ENCODE measurements around the gene ANGPTL7.
"Not testable (repeated sequence)": the region's sequence is repeated elsewhere in the genome, so short reads cannot be mapped to it uniquely, and the experiment has no call there.

The ANGPTL7 gene

GRCh38 chr1:11168731-11169130, 20.4 kb upstream of the ANGPTL7 start:
- no peak for DNase-seq (ENCODE audit: low read depth in 2 of 2, low spot score in 1 of 2)

GRCh38 chr1:11169202-11169601, 20.0 kb upstream of the ANGPTL7 start:
- DNase-seq (ENCODE audit: low read depth in 2 of 2, low spot score in 1 of 2) = no peak

DNA sequence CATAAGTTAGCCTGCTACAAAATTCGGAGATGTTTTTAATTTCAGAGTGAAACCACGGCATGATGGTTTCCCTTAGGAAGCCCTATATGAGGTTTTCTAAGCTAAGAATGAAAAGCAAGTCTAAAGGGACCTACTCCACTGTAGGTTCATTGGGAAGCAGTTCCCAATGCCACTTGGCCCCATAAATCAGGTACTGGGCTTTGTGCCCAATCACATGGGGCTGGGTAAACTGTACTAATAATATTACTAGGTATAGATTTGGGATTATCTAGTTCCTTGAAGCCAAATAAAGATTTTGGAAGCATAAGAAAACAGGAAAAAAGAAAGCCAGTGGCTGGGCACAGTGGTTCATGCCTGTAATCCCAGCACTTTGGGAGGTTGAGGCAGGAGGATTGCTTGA, 19.1 kb upstream of the ANGPTL7 start:
- DNase-seq (ENCODE audit: low read depth in 2 of 2, low spot score in 1 of 2) = no peak

DNA sequence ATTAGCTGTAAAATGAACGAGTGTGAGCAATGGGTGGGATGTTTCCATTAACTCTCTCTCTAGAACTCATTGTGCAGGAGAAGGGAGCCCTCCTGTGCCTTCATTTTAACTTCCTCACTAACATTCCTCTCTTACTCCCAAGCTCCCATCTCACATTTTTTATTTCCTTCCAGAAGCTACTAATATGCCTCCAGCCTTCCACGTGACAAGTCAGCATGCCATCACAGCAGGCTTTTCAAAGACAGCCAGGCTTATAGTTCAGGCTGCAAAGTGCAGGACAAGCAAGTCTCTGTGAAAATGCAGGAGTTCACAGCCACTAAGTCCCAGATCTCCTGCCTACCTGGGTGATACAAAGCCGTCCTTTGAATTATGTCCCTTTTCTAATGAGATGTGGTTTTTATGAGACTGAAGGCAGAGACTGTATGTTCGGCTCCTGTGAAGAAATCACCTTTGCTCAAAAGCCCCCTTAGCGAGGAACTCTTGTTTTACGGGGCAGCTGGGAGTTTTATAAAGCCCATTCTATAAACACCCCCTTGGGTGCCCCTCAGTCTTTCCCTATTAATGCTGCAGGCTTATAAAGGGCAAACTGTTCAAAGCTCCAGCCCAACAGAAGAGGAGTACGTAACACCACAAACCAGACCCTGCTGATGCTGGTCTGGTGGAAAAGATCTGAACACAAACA, 14.8 kb upstream of the ANGPTL7 start:
- no peak for DNase-seq (ENCODE audit: low read depth in 2 of 2, low spot score in 1 of 2)

GRCh38 chr1:11175461-11175860, 13.7 kb upstream of the ANGPTL7 start:
- no peak for DNase-seq (ENCODE audit: low read depth in 2 of 2, low spot score in 1 of 2)

DNA sequence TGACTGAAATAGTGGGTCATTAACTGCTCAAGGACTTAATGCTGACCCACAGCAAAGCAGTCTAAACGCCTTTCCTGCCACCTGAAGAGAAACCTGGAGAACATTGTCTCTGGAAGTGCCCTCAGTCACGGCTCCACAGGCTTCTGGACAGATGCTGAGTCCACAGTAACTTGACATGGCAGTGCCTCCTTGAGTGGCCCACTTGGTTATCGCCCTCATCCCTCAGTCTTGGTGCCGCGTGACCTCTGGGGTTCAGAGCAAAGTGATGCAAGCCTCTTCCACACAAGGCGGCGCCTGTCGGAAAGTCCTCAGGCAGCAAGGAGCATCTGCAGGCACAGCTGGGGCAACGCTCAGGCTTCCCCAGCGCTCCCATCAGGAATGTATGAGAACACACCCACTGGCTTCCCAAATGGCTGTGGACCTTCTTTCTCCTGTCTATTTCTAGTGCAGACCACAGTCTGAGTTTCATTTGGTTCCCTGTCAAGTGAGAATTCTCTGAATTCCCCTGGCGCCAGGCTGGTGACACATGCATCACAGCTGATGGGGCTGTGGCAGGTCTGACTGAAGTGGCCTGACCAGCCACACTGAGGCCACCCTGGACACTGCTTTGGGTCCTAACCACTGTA, 13.0 kb upstream of the ANGPTL7 start:
- no peak for DNase-seq (ENCODE audit: low read depth in 2 of 2, low spot score in 1 of 2)

GRCh38 chr1:11178021-11179015, 10.8 kb upstream of the ANGPTL7 start:
- DNase-seq (ENCODE audit: low read depth in 2 of 2, low spot score in 1 of 2) = no peak

GRCh38 chr1:11179125-11179524, 10.0 kb upstream of the ANGPTL7 start:
- no peak for DNase-seq (ENCODE audit: low read depth in 2 of 2, low spot score in 1 of 2)

GRCh38 chr1:11179749-11180148, 9.4 kb upstream of the ANGPTL7 start:
- DNase-seq (ENCODE audit: low read depth in 2 of 2, low spot score in 1 of 2) = not testable (repeated sequence)

DNA sequence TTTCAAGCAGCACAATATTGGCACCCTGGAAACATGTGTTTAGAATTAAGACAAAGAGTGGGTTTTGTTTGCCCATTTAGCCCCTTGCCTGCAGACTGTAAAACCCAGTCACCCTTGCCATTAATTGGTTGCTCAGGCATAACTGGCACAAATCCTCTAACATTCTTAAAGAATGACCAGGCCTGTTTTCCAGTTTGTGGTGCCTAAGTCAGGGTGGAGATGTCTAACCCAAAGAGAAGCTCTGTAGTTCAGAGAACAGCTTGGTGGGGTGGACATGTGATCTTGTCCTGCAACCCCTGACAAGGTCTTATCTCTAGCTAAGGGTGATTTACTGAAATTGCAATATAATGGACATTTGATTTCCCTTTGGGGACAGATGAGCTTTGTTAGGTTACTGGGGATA, 8.8 kb upstream of the ANGPTL7 start:
- DNase-seq (ENCODE audit: low read depth in 2 of 2, low spot score in 1 of 2) = no peak

GRCh38 chr1:11182884-11183283, 6.3 kb upstream of the ANGPTL7 start:
- DNase-seq (ENCODE audit: low read depth in 2 of 2, low spot score in 1 of 2) = no peak

- DNase-seq (ENCODE audit: low read depth in 2 of 2, low spot score in 1 of 2) = no peak
Observed at GRCh38 chr1:11184973-11185372, 4.2 kb upstream of the ANGPTL7 start.

GRCh38 chr1:11187000-11187399, 2.2 kb upstream of the ANGPTL7 start:
- no peak for DNase-seq (ENCODE audit: low read depth in 2 of 2, low spot score in 1 of 2)

- no peak for DNase-seq (ENCODE audit: low read depth in 2 of 2, low spot score in 1 of 2)
Observed at GRCh38 chr1:11187494-11187893, 1.7 kb upstream of the ANGPTL7 start.

DNA sequence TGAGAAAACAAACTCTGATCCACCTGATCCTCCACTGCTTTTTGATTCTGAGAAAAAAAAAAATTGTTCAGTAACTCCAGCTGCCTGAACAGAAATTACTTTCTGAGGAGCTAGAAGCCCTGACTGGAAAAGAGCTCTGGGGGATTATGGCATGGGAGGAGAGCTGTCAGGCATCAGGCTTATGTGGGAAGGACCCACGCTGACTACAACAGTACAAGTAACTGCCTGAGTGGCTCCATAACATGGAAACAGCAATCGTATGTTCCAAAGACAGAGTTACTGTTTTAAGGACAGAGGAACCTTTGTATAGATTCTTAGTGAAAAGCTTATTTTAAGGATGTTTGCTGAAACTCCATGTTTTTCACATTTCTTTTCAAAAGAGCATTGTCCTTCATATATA, 1.2 kb upstream of the ANGPTL7 start:
- DNase-seq (ENCODE audit: low read depth in 2 of 2, low spot score in 1 of 2) = no peak

DNA sequence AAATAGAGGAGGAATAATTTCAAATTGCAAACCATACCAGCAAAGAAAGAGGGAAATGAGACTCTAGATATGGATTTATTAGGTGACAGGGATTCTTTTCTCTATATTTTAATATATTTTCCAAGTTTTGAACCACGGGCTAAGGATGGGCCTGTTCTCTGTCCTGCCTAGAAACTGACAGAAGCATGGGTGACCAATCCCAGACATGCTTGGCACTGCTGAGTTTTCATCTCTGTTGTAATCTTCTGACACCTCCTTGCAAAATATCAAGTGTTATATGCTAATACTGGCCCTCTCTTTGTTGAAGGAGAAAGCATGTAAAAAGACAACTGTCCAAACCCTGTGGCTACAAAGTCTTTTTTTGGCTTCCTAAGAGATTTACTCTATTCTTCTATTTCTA, 774 bp upstream of the ANGPTL7 start:
- no peak for DNase-seq (ENCODE audit: low read depth in 2 of 2, low spot score in 1 of 2)

GRCh38 chr1:11193376-11193775, 4.2 kb downstream of the ANGPTL7 start:
- no peak for DNase-seq (ENCODE audit: low read depth in 2 of 2, low spot score in 1 of 2)

DNA sequence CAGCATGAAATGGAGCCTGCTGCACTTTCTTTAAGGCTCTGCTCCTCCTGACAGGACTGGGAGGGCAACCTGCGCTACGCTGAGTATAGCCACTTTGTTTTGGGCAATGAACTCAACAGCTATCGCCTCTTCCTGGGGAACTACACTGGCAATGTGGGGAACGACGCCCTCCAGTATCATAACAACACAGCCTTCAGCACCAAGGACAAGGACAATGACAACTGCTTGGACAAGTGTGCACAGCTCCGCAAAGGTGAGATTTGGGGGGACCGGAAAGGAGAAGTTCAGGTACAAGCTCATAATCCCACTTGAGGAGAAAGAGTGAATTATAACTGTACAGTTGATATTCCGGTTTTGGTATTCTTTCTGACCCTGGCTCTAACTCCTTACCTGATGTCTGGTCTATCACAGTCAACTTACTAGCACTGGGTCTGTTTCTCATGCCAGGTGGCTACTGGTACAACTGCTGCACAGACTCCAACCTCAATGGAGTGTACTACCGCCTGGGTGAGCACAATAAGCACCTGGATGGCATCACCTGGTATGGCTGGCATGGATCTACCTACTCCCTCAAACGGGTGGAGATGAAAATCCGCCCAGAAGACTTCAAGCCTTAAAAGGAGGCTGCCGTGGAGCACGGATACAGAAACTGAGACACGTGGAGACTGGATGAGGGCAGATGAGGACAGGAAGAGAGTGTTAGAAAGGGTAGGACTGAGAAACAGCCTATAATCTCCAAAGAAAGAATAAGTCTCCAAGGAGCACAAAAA, 5.4 kb downstream of the ANGPTL7 start:
- no peak for DNase-seq (ENCODE audit: low read depth in 2 of 2, low spot score in 1 of 2)

DNA sequence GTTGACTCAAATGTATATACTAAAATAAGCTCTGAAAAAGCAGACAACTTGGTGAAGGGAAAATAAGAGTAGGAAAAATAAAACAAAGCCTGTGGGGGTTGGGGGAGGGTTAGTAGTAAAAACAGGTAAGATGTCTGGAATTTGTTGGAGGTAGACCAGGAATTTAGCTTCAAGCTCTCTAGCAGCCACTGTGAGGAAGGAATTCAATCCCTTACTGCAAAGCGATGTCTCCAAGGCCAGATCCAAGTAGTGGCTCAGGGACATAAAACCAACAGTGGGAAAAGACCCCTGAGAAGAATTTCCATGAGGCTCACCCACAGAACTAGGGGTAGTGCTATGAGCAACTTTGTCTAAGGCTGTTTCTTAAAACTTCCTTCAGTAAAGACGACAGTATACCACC, 7.8 kb downstream of the ANGPTL7 start:
- no peak for DNase-seq (ENCODE audit: low read depth in 2 of 2, low spot score in 1 of 2)

DNA sequence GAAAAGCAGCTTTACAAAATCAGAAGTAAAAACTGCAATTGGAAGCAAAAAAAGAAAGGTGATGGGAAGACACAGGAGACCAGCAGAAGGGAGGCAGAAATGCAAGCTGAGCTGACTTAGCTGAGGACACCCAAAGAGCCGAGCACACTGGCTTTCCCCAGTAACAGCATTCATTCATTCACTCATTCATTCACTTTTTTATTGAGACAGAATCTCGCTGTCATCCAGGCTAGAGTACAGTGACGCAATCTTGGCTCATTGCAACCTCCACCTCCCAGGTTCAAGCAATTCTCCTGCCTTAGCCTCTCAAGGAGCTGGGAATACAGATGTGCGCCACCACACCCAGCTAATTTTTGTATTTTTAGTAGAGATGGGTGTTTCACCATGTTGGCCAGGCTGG, 8.2 kb downstream of the ANGPTL7 start:
- DNase-seq (ENCODE audit: low read depth in 2 of 2, low spot score in 1 of 2) = no peak

- DNase-seq (ENCODE audit: low read depth in 2 of 2, low spot score in 1 of 2) = no peak
Observed at GRCh38 chr1:11198257-11198656, 9.1 kb downstream of the ANGPTL7 start.

All from stimulated activated CD8-positive, alpha-beta memory T cell treated with anti-CD3 and anti-CD28 coated beads, Interleukin-4, amount 100 ng/mL, for 4 hours (primary cell).